Fibroblast of the aortic adventitia (primary cell): ENCODE measurements around the gene NFIA. TPM values are rescaled to one million over a fixed set of nuclear protein-coding genes. Genes with fewer than 3 reads are reported as not detected.
A peak's percentile ranks its signal among the peaks of the same experiment; 100 is the strongest.

ENCODE experiments used
- DNase-seq: peaks from one replicate; pipeline ENCODE4 v3.0.0-alpha.2; 2010; ENCODE audit warnings: low read depth
- H3K4me3 ChIP-seq: 2 replicates; pipeline ENCODE4 v1.5.1; 2011; ENCODE audit warnings: low read depth, mild to moderate bottlenecking, control low read depth, low read length, moderate library complexity
- total RNA-seq: library from RNA; depleted of rRNA; stranded (reverse); fragments of >200 nt; gene quantifications from 2 replicates; pipeline ENCODE4 v1.2.3, GENCODE V29; 2012; ENCODE audit warnings: low replicate concordance
- TF ChIP-seq, protein P1 (sequence below): IDR thresholded peaks from 2 replicates; pipeline ENCODE4 v1.5.1; 2011; ENCODE audit warnings: mild to moderate bottlenecking, low read length, control low read depth, inconsistent platforms; ENCODE audit not compliant: insufficient read depth

NFIA gene
- total RNA-seq, 1 donor: 32.0 TPM

DNA sequence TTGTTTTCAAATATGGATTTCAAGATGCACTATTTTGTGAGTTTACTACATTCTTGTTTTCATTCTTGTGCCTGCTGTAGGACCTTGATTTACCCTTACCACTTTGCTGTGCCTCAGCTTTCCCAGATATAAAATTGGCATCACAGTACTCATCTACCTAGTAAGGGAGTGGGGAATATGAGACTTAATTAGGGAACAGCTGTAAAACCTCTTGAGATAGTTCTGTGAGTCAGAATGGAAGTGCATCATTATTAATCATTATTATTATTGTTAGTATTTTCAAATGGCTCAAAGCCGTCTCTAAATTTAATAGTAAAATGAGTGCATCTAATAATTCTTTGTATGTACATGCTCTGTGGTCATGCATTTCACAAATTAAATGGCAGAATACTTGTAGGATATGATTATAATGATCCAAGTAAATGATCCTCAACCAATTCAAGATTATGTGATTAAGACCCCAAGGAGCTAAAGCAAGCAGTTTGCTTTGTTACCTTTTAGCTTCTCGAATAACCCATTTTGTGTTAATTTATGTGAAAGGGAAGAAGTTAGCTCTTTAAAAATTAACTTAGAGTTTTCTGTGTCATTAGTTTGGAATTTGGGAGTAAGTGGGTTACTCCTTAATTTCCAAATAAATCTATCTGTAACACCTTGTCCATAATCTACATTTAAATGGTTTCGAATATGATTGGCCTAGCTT is 155.4 kb downstream of the NFIA start:
- H3K4me3 ChIP-seq: no peak overlapping the region
- DNase-seq: no peak
- TF ChIP-seq, protein P1, sequence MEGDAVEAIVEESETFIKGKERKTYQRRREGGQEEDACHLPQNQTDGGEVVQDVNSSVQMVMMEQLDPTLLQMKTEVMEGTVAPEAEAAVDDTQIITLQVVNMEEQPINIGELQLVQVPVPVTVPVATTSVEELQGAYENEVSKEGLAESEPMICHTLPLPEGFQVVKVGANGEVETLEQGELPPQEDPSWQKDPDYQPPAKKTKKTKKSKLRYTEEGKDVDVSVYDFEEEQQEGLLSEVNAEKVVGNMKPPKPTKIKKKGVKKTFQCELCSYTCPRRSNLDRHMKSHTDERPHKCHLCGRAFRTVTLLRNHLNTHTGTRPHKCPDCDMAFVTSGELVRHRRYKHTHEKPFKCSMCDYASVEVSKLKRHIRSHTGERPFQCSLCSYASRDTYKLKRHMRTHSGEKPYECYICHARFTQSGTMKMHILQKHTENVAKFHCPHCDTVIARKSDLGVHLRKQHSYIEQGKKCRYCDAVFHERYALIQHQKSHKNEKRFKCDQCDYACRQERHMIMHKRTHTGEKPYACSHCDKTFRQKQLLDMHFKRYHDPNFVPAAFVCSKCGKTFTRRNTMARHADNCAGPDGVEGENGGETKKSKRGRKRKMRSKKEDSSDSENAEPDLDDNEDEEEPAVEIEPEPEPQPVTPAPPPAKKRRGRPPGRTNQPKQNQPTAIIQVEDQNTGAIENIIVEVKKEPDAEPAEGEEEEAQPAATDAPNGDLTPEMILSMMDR: no peak

DNA sequence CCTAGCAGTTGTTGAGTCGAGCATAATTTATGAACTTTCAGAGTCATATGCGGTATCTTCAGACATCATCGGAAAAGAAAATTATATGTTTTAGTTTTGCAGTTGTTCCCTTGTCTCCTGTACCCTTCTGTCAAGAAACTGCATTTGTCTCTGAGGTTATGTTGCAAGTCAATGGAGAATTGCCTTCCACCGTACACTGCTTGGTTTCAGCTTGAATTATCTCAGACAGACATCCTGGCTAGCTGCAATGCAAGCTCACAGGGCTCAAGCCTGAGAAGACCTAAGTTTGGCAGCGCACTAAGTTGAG is 156.0 kb downstream of the NFIA start:
- DNase-seq: no peak
- TF ChIP-seq, protein P1: no peak

DNA sequence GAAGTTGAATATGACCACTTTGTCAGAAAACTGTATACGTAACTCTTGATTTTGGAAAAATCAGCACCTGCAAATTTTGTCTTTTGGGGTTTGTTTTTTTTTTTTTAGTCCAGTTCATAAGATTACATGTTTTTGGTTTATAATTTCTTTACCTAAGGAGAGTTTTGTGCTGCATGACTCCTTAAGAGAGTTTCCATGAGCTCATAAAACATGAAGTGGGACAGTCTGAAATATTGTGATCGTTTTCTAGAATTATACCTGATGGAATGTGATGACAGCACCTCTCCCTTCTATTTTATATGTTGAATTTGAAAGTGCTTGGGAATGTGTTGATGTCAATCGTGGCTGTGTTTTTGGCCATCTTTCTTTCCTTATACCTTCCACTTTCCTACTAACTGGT is 158.5 kb downstream of the NFIA start:
- TF ChIP-seq, protein P1: no peak
- H3K4me3 ChIP-seq: no peak overlapping the region
- no peak for DNase-seq

More for the DNA sequence above, 156.0 kb downstream of the NFIA start:
- no peak overlapping the region for H3K4me3 ChIP-seq

DNA sequence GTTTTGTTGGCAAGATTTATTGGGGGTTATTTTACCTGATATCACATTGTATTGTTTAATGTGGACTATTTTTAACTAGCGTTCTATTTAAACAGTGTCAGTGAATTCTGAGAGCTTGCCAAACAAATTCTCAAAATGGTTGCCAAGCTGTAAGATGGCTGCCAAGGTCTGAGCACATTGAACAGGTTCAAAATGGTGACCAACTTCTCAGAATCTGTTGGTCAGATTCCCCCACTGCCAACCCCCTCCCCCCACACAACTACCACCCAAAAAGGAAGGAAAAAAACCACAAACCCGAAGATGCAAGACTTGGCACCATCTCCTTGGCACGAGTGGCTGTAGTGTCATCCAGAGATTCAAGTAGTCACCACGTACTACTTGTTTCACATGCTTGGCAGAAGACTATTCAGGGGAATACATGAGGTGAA is 159.1 kb downstream of the NFIA start:
- no peak overlapping the region for H3K4me3 ChIP-seq
- TF ChIP-seq, protein P1: no peak

DNA sequence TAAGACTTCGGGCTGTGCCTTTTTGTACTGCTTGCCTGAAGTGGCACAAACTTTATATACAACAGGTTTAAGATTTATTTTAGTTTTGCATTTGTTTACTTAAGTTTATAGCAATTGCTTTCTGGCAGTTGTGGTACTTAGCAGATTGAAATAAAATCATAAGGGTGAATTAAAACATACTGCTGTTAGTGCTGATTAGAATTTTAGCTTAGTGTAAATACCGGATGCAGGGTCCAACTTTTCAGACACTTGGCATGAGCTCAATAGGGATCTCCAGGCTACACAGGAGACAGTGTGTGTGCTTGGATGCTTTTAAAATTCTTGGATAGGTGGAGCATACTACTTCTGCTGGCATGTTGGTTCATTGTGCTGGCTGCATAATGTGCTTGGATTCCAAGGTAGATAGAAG is 159.6 kb downstream of the NFIA start:
- TF ChIP-seq, protein P1: no peak
- H3K4me3 ChIP-seq: no peak overlapping the region
- peak; percentile 27 for DNase-seq

More for the DNA sequence above, 159.1 kb downstream of the NFIA start:
- DNase-seq: peak; percentile 86

DNA sequence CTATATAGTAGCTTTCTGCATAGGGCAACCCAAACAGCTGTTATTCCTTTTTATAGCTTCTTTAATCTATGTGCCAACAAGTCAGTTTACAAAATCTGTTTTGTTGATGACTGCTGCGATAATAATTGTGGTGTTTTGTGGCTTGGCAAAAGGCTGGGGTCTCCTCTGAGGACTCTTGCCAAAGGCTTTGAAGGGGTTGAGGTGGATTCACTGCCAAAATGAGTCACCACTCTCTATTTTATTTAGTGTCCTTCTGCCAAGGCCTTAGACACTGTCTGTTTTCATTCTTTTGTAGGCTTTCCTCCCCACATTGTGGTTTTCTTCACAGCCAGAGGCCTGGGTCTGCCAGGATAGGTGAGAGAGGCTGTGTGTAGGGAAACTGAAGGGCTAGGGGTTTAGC is 161.8 kb downstream of the NFIA start:
- TF ChIP-seq, protein P1: no peak
- DNase-seq: peak; percentile 94
- H3K4me3 ChIP-seq: no peak overlapping the region
